Mesothelial cell of epicardium (in vitro differentiated cells): ENCODE measurements around the gene APLP2. TPM values are rescaled to one million over a fixed set of nuclear protein-coding genes. Genes with fewer than 3 reads are reported as not detected.
"Not testable (repeated sequence)": the region's sequence is repeated elsewhere in the genome, so short reads cannot be mapped to it uniquely, and the experiment has no call there.

Experiments used
- DNase-seq, 2 experiments: peaks; one replicate each; pipeline ENCODE4 v3.0.0; 2021; ENCODE audit warnings: low spot score in 2 of 2; ENCODE audit not compliant: unreplicated experiment in 2 of 2
- H3K27ac Mint-ChIP-seq: 2 replicates; pipeline ENCODE4 v1.8.0; 2021; ENCODE audit warnings: mixed read lengths
- H3K27me3 Mint-ChIP-seq: 2 replicates; pipeline ENCODE4 v1.8.0; 2021; ENCODE audit warnings: low read depth, mixed read lengths
- H3K36me3 Mint-ChIP-seq: 2 replicates; pipeline ENCODE4 v1.8.0; 2021; ENCODE audit warnings: mixed read lengths
- H3K4me1 Mint-ChIP-seq: 2 replicates; pipeline ENCODE4 v1.8.0; 2021; ENCODE audit warnings: mixed read lengths
- H3K4me3 Mint-ChIP-seq: 2 replicates; pipeline ENCODE4 v1.8.0; 2021; ENCODE audit warnings: mild to moderate bottlenecking, moderate library complexity, mixed read lengths
- H3K9me3 Mint-ChIP-seq: 2 replicates; pipeline ENCODE4 v1.8.0; 2021; ENCODE audit warnings: mixed read lengths
- CTCF ChIP-seq: fragments of 200-600 bp; sonication (generic); IDR thresholded peaks from one replicate; pipeline ENCODE4 v1.5.0; 2021; ENCODE audit warnings: antibody characterized with exemption; ENCODE audit not compliant: unreplicated experiment
- total RNA-seq: library from RNA; stranded (reverse); gene quantifications from 3 replicates; pipeline ENCODE4 v1.2.1, GENCODE V29; 2021

The APLP2 gene
- total RNA-seq, 1 donor from 2014 or later, result 240 TPM

DNA sequence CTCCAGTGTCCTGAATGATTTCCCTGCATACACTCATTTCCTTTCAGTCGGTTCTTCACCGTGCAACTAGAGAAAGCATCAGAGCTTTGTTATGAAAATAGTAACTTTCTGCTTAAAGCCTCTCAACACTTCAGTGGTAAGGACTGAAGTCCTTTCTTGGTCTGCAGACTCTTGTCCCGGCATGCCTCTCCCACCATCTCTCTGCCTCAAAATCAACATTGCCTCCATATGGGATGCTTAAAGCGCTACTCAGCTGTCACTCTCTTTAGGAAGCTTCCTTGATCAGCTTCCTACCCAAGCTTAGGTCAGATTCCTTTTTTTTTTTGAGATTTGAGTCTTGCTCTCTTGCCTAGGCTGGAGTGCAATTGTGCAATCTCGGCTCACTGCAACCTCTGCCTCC, 36.7 kb downstream of the APLP2 start:
- Mint-ChIP-seq H3K36me3 (peaks cover 20% of the 10 kb centered on the region), H3K27ac (no peak overlapping the region), H3K4me1 (peaks cover 30% of the 10 kb centered on the region), H3K9me3 (peaks cover 5% of the 10 kb centered on the region), H3K4me3 (no peak overlapping the region), H3K27me3 (peaks cover 2% of the 10 kb centered on the region)
- DNase-seq, result no peak
- TF ChIP-seq CTCF, result no peak

- H3K4me3 Mint-ChIP-seq, H3K27me3 Mint-ChIP-seq, H3K4me1 Mint-ChIP-seq, DNase-seq, H3K27ac Mint-ChIP-seq, H3K9me3 Mint-ChIP-seq: not testable (repeated sequence)
- H3K36me3 Mint-ChIP-seq, result peaks cover 29% of the 10 kb centered on the region
Observed at GRCh38 chr11:130108671-130109070, 39.0 kb downstream of the APLP2 start.

- Mint-ChIP-seq H3K4me3 (no peak overlapping the region), H3K4me1 (peaks cover 12% of the 10 kb centered on the region), H3K9me3 (peaks cover 5% of the 10 kb centered on the region), H3K27me3 (peaks cover 2% of the 10 kb centered on the region), H3K36me3 (peaks cover 32% of the 10 kb centered on the region), H3K27ac (no peak overlapping the region)
- no peak for TF ChIP-seq CTCF
- no peak for DNase-seq
Observed at GRCh38 chr11:130109386-130109785, 39.7 kb downstream of the APLP2 start.

DNA sequence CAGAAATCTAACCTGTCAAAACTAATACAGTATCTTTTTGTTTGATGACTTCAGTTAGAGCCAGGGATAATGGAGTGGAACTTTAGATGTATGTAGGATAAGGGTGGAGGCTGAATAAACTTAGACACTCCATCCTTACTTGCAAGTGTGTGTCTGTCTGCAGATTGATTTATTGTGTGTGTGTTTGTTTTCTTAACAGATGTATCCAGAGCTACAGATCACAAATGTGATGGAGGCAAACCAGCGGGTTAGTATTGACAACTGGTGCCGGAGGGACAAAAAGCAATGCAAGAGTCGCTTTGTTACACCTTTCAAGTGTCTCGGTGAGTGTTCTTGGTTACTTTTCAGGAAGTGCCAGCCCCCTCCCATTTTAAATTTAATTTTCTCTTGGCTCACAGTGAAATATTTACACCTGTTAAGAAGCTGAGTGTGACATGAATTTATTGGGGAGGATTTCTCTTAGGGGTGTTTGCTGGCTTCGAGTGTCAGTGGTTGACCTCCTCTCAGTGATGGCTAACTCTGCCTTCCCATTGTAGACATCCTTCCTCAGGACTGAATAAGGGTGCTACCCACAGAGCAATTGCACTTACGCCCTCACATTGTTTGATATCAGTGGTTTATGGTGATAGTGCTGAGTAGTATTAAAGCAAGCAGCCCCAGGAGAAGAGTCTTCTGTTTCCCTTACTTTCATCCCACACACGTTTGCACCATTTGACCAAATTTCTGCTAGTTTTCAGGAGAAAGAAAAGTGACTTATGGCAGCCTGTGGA, 40.8 kb downstream of the APLP2 start:
- H3K4me3 Mint-ChIP-seq, result no peak overlapping the region
- peaks cover 5% of the 10 kb centered on the region for H3K9me3 Mint-ChIP-seq
- peaks cover 14% of the 10 kb centered on the region for H3K4me1 Mint-ChIP-seq
- H3K27ac Mint-ChIP-seq, result no peak overlapping the region
- TF ChIP-seq CTCF, result no peak
- DNase-seq, result no peak
- peaks cover 32% of the 10 kb centered on the region for H3K36me3 Mint-ChIP-seq
- peaks cover 2% of the 10 kb centered on the region for H3K27me3 Mint-ChIP-seq

- no peak overlapping the region for H3K4me3 Mint-ChIP-seq
- peaks cover 27% of the 10 kb centered on the region for H3K36me3 Mint-ChIP-seq
- peaks cover 2% of the 10 kb centered on the region for H3K27me3 Mint-ChIP-seq
- DNase-seq, result no peak
- peaks cover 18% of the 10 kb centered on the region for H3K4me1 Mint-ChIP-seq
- no peak overlapping the region for H3K27ac Mint-ChIP-seq
- H3K9me3 Mint-ChIP-seq, result peaks cover under 1% of the 10 kb centered on the region
- no peak for TF ChIP-seq CTCF
Observed at GRCh38 chr11:130112071-130112830, 42.6 kb downstream of the APLP2 start.

DNA sequence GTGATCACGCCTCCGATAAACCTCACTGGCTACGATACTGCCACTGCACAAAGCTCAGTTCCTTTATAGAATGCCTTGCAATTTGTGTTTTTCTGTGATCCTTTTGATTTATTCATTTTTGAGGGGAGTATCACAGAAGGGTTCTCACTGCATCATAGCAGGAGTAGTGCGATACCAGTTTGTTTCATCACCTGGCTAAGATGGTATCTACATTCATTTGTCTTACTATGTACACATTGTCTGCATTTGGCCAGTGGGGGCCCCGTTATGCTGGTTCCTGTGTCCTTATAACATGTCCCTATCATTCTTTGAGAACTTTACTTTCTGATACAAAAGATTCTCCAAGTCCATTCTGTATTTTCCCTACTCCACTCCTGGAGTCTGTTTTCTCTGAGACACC, 44.6 kb downstream of the APLP2 start:
- peaks cover 18% of the 10 kb centered on the region for H3K4me1 Mint-ChIP-seq
- no peak for DNase-seq
- H3K4me3 Mint-ChIP-seq, result no peak overlapping the region
- H3K27ac Mint-ChIP-seq, result peak overlapping the region; percentile 26
- no peaks in the 10 kb centered on the region for H3K9me3 Mint-ChIP-seq
- no peak for TF ChIP-seq CTCF
- peaks cover 25% of the 10 kb centered on the region for H3K36me3 Mint-ChIP-seq
- no peaks in the 10 kb centered on the region for H3K27me3 Mint-ChIP-seq
